Astrocyte of the cerebellum (primary cell): ENCODE data around the gene PPP2R2B.

Source experiments
- DNase-seq: peaks from one replicate; pipeline ENCODE4 v3.0.0-alpha.2; 2011; ENCODE audit warnings: low read depth
- H3K4me3 ChIP-seq: 2 replicates; pipeline ENCODE4 v1.5.1; 2011; ENCODE audit warnings: mild to moderate bottlenecking, low read depth, low read length, moderate library complexity
- CTCF ChIP-seq: IDR thresholded peaks from 2 replicates; pipeline ENCODE4 v1.5.1; 2012; ENCODE audit warnings: low read length, low read depth, moderate library complexity, mild to moderate bottlenecking; ENCODE audit errors: missing control alignments
- in situ Hi-C: cut with HindIII; loops from 2 replicates; pipeline ENCODE4 v1.10.0; 2017; ENCODE audit warnings: low sequenced_read_pairs

Gene PPP2R2B

GRCh38 chr5:146848133-146848532, 30.4 kb downstream of the PPP2R2B start:
- H3K4me3 ChIP-seq, result no peak overlapping the region
- TF ChIP-seq CTCF, result no peak
- DNase-seq, result no peak
- in situ Hi-C loops, result no loop called here

GRCh38 chr5:146840016-146840415, 38.5 kb downstream of the PPP2R2B start:
- H3K4me3 ChIP-seq, result no peak overlapping the region
- in situ Hi-C loops, result no loop called here
- no peak for TF ChIP-seq CTCF
- no peak for DNase-seq

GRCh38 chr5:146836226-146836842, 42.2 kb downstream of the PPP2R2B start:
- no peak overlapping the region for H3K4me3 ChIP-seq
- DNase-seq, result peak; percentile 35
- in situ Hi-C loops, result no loop called here
- no peak for TF ChIP-seq CTCF

- DNase-seq, result no peak
- in situ Hi-C loops, result no loop called here
- H3K4me3 ChIP-seq, result no peak overlapping the region
- TF ChIP-seq CTCF, result no peak
Measured at GRCh38 chr5:146832985-146833732, 45.4 kb downstream of the PPP2R2B start.

GRCh38 chr5:146828385-146828784, 50.2 kb downstream of the PPP2R2B start:
- in situ Hi-C loops, result no loop called here
- DNase-seq, result no peak
- H3K4me3 ChIP-seq, result no peak overlapping the region
- no peak for TF ChIP-seq CTCF

GRCh38 chr5:146827901-146828300, 50.7 kb downstream of the PPP2R2B start:
- DNase-seq, result no peak
- no peak for TF ChIP-seq CTCF
- in situ Hi-C loops, result no loop called here
- H3K4me3 ChIP-seq, result no peak overlapping the region
